ENCODE results near the gene CD59. TPM values are rescaled to one million over a fixed set of nuclear protein-coding genes. Genes with fewer than 3 reads are reported as not detected.

Gene CD59
- total and polyA plus RNA-seq, 2 donors (not counting 3 experiments of a cell fraction or from before 2014, with no cell fraction given), result 992 to 1,084 TPM

GRCh38 chr11:33697997-33698396, 38.2 kb downstream of the CD59 start:
- no peak for TF ChIP-seq FOS (IDR thresholded peaks at IDR 0.05; ENCODE audit: borderline replicate concordance, insufficient read depth, low read length)
- TF ChIP-seq EZH2 (IDR thresholded peaks at IDR 0.05; ENCODE audit: borderline replicate concordance, low read depth, low read length, severe bottlenecking), result no peak
- TF ChIP-seq, protein P1, sequence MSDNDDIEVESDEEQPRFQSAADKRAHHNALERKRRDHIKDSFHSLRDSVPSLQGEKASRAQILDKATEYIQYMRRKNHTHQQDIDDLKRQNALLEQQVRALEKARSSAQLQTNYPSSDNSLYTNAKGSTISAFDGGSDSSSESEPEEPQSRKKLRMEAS (IDR thresholded peaks at IDR 0.05; ENCODE audit: insufficient read depth, insufficient read length), result no peak
- TF ChIP-seq, protein P2, sequence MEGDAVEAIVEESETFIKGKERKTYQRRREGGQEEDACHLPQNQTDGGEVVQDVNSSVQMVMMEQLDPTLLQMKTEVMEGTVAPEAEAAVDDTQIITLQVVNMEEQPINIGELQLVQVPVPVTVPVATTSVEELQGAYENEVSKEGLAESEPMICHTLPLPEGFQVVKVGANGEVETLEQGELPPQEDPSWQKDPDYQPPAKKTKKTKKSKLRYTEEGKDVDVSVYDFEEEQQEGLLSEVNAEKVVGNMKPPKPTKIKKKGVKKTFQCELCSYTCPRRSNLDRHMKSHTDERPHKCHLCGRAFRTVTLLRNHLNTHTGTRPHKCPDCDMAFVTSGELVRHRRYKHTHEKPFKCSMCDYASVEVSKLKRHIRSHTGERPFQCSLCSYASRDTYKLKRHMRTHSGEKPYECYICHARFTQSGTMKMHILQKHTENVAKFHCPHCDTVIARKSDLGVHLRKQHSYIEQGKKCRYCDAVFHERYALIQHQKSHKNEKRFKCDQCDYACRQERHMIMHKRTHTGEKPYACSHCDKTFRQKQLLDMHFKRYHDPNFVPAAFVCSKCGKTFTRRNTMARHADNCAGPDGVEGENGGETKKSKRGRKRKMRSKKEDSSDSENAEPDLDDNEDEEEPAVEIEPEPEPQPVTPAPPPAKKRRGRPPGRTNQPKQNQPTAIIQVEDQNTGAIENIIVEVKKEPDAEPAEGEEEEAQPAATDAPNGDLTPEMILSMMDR (IDR thresholded peaks at IDR 0.05; ENCODE audit: extremely low read depth in 1 of 2, insufficient read depth in 1 of 2, low read depth in 1 of 2, low read length in 2 of 2), result no peak
- TF ChIP-seq POLR2AphosphoS5 (IDR thresholded peaks at IDR 0.05; ENCODE audit: insufficient read depth, low read depth, low read length), result no peak
- no peak for TF ChIP-seq MYC (IDR thresholded peaks at IDR 0.05; ENCODE audit: low read depth, low read length)
- TF ChIP-seq POLR2A (IDR thresholded peaks at IDR 0.05; ENCODE audit: low read depth, low read length), result no peak
- no peak for TF ChIP-seq GATA2 (IDR thresholded peaks at IDR 0.05; ENCODE audit: insufficient read depth, insufficient read length, low read depth, low read length)
- no peak for TF ChIP-seq JUN (IDR thresholded peaks at IDR 0.05; ENCODE audit: borderline replicate concordance, insufficient read depth, insufficient read length, low read depth)
- Histone ChIP-seq H3K27ac (ENCODE audit: insufficient read depth, low read depth, low read length) (no peak overlapping the region), H3K27me3 (ENCODE audit: control insufficient read depth in 2 of 2, insufficient read depth in 2 of 2, low read length in 2 of 2) (no peaks in the 10 kb centered on the region), H3K9ac (replicated peaks; ENCODE audit: extremely low read depth, insufficient read depth, low read length) (no peak overlapping the region), H3K4me3 (replicated peaks in 1 of 3; ENCODE audit: insufficient read depth in 1 of 3, low read depth in 1 of 3, low read length in 3 of 3) (no peak overlapping the region), H3K4me2 (ENCODE audit: insufficient read depth, low read length) (no peak overlapping the region), H3K4me1 (ENCODE audit: control insufficient read depth, extremely low read depth, insufficient read depth, low read length) (peaks cover 49% of the 10 kb centered on the region), H3K9me3 (replicated peaks; ENCODE audit: control insufficient read depth, insufficient read depth, low read length) (no peaks in the 10 kb centered on the region), H3K79me2 (ENCODE audit: control insufficient read depth, insufficient read depth, low read length) (no peaks in the 10 kb centered on the region), H4K20me1 (replicated peaks; ENCODE audit: control insufficient read depth, extremely low read depth, insufficient read depth, low read length) (no peaks in the 10 kb centered on the region), H3K36me3 (ENCODE audit: control insufficient read depth in 2 of 2, extremely low read depth in 1 of 2, insufficient read depth in 2 of 2, low read length in 2 of 2) (no peaks in the 10 kb centered on the region), H2AFZ (ENCODE audit: low read depth, low read length) (no peak overlapping the region), H3K9me1 (replicated peaks; ENCODE audit: control insufficient read depth, extremely low read depth, insufficient read depth, low read length) (no peaks in the 10 kb centered on the region)
- no peak for FAIRE-seq
- CTCF ChIA-PET, result interaction anchor here (0.9 kb wide), 1 partner anchor 44 kb away, joined by 5 read pairs; no protein-coding TSS in a partner anchor
- DNase-seq (ENCODE audit: low read depth, low spot score), result no peak
- POLR2A ChIA-PET, result no interaction called here
- BruUV-seq (replicated peaks), result no TSS peak
- dilution Hi-C loops (cut with MboI; ENCODE audit: extremely low pct_ligation_motif_present, low sequenced_read_pairs) (no loop called here), intact Hi-C loops (cut with micrococcal nuclease) (no loop called here)

All from endothelial cell of umbilical vein (primary cell).